ENCODE measurements around the gene IGF2BP2.
"Not testable (repeated sequence)": the region's sequence is repeated elsewhere in the genome, so short reads cannot be mapped to it uniquely, and the experiment has no call there.

The IGF2BP2 gene

GRCh38 chr3:185659942-185660921 lies 164.6 kb downstream of the IGF2BP2 start:
- DNase-seq (ENCODE audit: low spot score), result peak; percentile 80

GRCh38 chr3:185658943-185659342 lies 165.9 kb downstream of the IGF2BP2 start:
- peak; percentile 72 for DNase-seq (ENCODE audit: low spot score)

- DNase-seq (ENCODE audit: low spot score), result peak; percentile 99
Measured at GRCh38 chr3:185658504-185658912, 166.3 kb downstream of the IGF2BP2 start.

- no peak for DNase-seq (ENCODE audit: low spot score)
Measured at GRCh38 chr3:185657691-185658503, 166.9 kb downstream of the IGF2BP2 start.

- no peak for DNase-seq (ENCODE audit: low spot score)
Measured at GRCh38 chr3:185657211-185657610, 167.6 kb downstream of the IGF2BP2 start.

GRCh38 chr3:185656321-185656840 lies 168.5 kb downstream of the IGF2BP2 start:
- peak; percentile 91 for DNase-seq (ENCODE audit: low spot score)

GRCh38 chr3:185655426-185656320 lies 169.2 kb downstream of the IGF2BP2 start:
- no peak for DNase-seq (ENCODE audit: low spot score)

- no peak for DNase-seq (ENCODE audit: low spot score)
Measured at GRCh38 chr3:185654758-185655145, 170.1 kb downstream of the IGF2BP2 start.

GRCh38 chr3:185653949-185654757 lies 170.7 kb downstream of the IGF2BP2 start:
- no peak for DNase-seq (ENCODE audit: low spot score)

- DNase-seq (ENCODE audit: low spot score), result no peak
Measured at GRCh38 chr3:185651971-185652370, 172.9 kb downstream of the IGF2BP2 start.

- no peak for DNase-seq (ENCODE audit: low spot score)
Measured at GRCh38 chr3:185649414-185649813, 175.4 kb downstream of the IGF2BP2 start.

- no peak for DNase-seq (ENCODE audit: low spot score)
Measured at GRCh38 chr3:185648396-185648795, 176.4 kb downstream of the IGF2BP2 start.

- DNase-seq (ENCODE audit: low spot score), result no peak
Measured at GRCh38 chr3:185647880-185648210, 177.0 kb downstream of the IGF2BP2 start.

GRCh38 chr3:185647134-185647879 lies 177.5 kb downstream of the IGF2BP2 start:
- DNase-seq (ENCODE audit: low spot score), result no peak

GRCh38 chr3:185646382-185647133 lies 178.3 kb downstream of the IGF2BP2 start:
- no peak for DNase-seq (ENCODE audit: low spot score)

- DNase-seq (ENCODE audit: low spot score), result no peak
Measured at GRCh38 chr3:185645596-185646381, 179.1 kb downstream of the IGF2BP2 start.

- not testable (repeated sequence) for DNase-seq (ENCODE audit: low spot score)
Measured at GRCh38 chr3:185645191-185645590, 179.7 kb downstream of the IGF2BP2 start.

- DNase-seq (ENCODE audit: low spot score), result no peak
Measured at GRCh38 chr3:185640308-185640707, 184.5 kb downstream of the IGF2BP2 start.

All from kidney tubule cell (primary cell).